Gastrocnemius medialis (tissue), 4 donors: ENCODE measurements around the gene NFASC. TPM values are rescaled to one million over a fixed set of nuclear protein-coding genes. Genes with fewer than 3 reads are reported as not detected.

Source experiments
- ATAC-seq, 2 donors: fragments of 150-250 bp; one replicate each; pipeline ENCODE4 v1.9.1; 2016
- DNase-seq, 2 donors: peaks; one replicate each; pipeline ENCODE4 v3.0.0-alpha.2; 2019
- H3K27ac ChIP-seq, 4 donors: fragments of 200-600 bp; sonication (generic); 1 replicate in 1 of 4; 2 replicates in 3 of 4; pipeline ENCODE4 v1.5.1; 2016 to 2018; ENCODE audit warnings: mild to moderate bottlenecking in 2 of 4, moderate library complexity in 1 of 4
- H3K27me3 ChIP-seq, 3 donors: fragments of 200-600 bp; sonication (generic) in 2 of 3; 1 replicate in 1 of 3; 2 replicates in 2 of 3; pipeline versions ENCODE4 v1.5.1 to v1.6.0; 2016 to 2019; ENCODE audit warnings: mild to moderate bottlenecking in 1 of 3, moderate library complexity in 1 of 3
- H3K36me3 ChIP-seq, 2 donors: fragments of 200-600 bp; sonication (generic) in 1 of 2; one replicate each; pipeline ENCODE4 v1.5.1; 2017 to 2018
- H3K4me1 ChIP-seq, 2 donors: fragments of 200-600 bp; sonication (generic) in 1 of 2; one replicate each; pipeline ENCODE4 v1.5.1; 2016 to 2017; ENCODE audit warnings: mild to moderate bottlenecking in 2 of 2
- H3K4me3 ChIP-seq, 4 donors: fragments of 200-600 bp; sonication (generic) in 3 of 4; 1 replicate in 1 of 4; 2 replicates in 3 of 4; pipeline ENCODE4 v1.5.1; 2016 to 2019; ENCODE audit warnings: mild to moderate bottlenecking in 2 of 4
- H3K9me3 ChIP-seq, 3 donors: fragments of 200-600 bp; sonication (generic) in 2 of 3; 1 replicate in 1 of 3; 2 replicates in 2 of 3; pipeline ENCODE4 v1.5.1; 2016 to 2019
- POLR2A ChIP-seq, 2 donors: fragments of 450-650 bp; IDR thresholded peaks; one replicate each; pipeline ENCODE4 v1.6.1; 2017; ENCODE audit warnings: antibody characterized with exemption in 2 of 2, mild to moderate bottlenecking in 2 of 2, moderate library complexity in 2 of 2
- in situ Hi-C, 4 donors: fragments of 200-750 bp; cut with MboI; loops; one replicate each; pipeline versions ENCODE4 v1.15.0 to v1.8.0; 2017; ENCODE audit warnings: low sequenced_read_pairs in 4 of 4
- intact Hi-C: fragments of 100-400 bp; cut with DNase I; formaldehyde crosslinking; loops from one replicate; pipeline ENCODE4 v1.15.1; 2023; ENCODE audit warnings: low total_unique reads
- total RNA-seq, 4 donors: library from RNA; depleted of rRNA; stranded (reverse); fragments of >200 nt; gene quantifications; one replicate each; pipeline versions ENCODE4 v1.1.0 to v1.2.3, GENCODE V29; 2016
- TF ChIP-seq, protein P1 (sequence below), 5 experiments: fragments of 450-650 bp in 3 of 5; fragments of 200-600 bp in 2 of 5; sonication (generic) in 2 of 5; IDR thresholded peaks in 4 of 5; conservative IDR thresholded peaks in 1 of 5; 1 replicate in 4 of 5; 2 replicates in 1 of 5; pipeline ENCODE4 v1.5.1; 2016 to 2019; ENCODE audit warnings: antibody characterized with exemption in 5 of 5, mild to moderate bottlenecking in 3 of 5, moderate library complexity in 3 of 5

The NFASC gene
- total RNA-seq, 4 donors from 2014 or later = 0.75 to 4.7 (median 2.4) TPM

DNA sequence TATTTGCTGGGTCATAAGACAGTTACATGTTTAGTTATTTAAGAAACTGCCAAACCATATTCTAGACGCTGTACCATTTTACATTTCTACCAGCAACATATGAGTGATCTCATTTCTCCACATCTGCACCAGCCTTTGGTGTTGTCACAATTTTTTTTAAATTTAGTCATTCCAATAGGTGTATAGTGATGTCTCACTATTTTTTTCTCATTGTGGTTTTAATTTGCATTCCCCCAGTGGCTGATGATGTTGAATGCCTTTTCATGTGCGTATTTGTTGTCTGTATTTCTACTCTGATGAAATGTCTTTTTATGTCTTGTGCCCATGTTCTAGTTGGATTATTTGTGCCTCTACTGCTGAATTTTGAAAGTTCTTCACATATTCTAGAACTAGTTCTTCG, 38.4 kb downstream of the NFASC start:
- DNase-seq (no peak), ATAC-seq (no peak)
- H3K36me3 ChIP-seq = no peaks in the 10 kb centered on the region
- H3K4me3 ChIP-seq = no peak overlapping the region
- no peaks in the 10 kb centered on the region for H3K4me1 ChIP-seq
- in situ Hi-C loops = no loop called here
- H3K9me3 ChIP-seq = no peaks in the 10 kb centered on the region
- no peaks in the 10 kb centered on the region for H3K27me3 ChIP-seq
- H3K27ac ChIP-seq = no peak overlapping the region
- TF ChIP-seq, protein P1, sequence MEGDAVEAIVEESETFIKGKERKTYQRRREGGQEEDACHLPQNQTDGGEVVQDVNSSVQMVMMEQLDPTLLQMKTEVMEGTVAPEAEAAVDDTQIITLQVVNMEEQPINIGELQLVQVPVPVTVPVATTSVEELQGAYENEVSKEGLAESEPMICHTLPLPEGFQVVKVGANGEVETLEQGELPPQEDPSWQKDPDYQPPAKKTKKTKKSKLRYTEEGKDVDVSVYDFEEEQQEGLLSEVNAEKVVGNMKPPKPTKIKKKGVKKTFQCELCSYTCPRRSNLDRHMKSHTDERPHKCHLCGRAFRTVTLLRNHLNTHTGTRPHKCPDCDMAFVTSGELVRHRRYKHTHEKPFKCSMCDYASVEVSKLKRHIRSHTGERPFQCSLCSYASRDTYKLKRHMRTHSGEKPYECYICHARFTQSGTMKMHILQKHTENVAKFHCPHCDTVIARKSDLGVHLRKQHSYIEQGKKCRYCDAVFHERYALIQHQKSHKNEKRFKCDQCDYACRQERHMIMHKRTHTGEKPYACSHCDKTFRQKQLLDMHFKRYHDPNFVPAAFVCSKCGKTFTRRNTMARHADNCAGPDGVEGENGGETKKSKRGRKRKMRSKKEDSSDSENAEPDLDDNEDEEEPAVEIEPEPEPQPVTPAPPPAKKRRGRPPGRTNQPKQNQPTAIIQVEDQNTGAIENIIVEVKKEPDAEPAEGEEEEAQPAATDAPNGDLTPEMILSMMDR (IDR thresholded peaks at IDR 0.05 in 4 of 5, conservative IDR thresholded peaks at IDR 0.05 in 1 of 5) = no peak
- TF ChIP-seq POLR2A (IDR thresholded peaks at IDR 0.05) = no peak
- intact Hi-C loops = no loop called here

DNA sequence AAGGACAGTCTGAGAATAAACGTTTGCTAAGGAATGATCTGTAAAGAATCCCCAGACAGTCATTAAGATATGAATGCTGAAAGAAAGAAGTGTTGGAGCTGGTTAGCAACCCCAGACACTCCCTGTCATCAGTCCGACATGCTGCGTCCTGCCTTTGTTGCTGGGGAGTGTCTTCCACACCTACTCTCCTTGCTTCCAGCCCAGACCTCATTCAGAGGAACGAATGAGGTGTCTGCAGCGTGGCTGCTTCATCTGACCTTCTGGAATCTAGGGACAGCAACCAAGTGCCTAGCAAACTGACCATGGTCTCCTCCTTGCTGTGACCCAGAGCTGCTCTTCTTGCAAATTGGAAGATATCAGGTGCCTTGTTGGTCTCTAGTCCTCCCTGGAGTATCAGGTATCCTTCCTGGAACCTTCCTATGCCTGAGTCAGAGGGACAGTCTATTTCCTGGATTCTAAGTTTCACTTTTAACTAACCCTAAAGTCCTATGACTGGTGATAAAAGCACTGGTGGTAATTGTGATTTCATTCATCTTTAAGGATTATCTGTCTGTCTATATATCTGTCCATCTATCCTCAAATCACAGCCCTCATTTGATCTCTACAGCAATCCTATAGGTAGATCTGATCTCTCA, 45.3 kb downstream of the NFASC start:
- Histone ChIP-seq H3K4me3 (no peak overlapping the region), H3K27ac (no peak overlapping the region), H3K9me3 (no peaks in the 10 kb centered on the region), H3K27me3 (no peaks in the 10 kb centered on the region), H3K4me1 (peaks cover 0 to 7% of the 10 kb centered on the region in 2 donors), H3K36me3 (no peaks in the 10 kb centered on the region)
- in situ Hi-C loops (no loop called here), intact Hi-C loops (no loop called here)
- TF ChIP-seq, protein P1 (IDR thresholded peaks at IDR 0.05 in 4 of 5, conservative IDR thresholded peaks at IDR 0.05 in 1 of 5) = no peak
- DNase-seq (no peak), ATAC-seq (peak; percentile 83 to 87)

DNA sequence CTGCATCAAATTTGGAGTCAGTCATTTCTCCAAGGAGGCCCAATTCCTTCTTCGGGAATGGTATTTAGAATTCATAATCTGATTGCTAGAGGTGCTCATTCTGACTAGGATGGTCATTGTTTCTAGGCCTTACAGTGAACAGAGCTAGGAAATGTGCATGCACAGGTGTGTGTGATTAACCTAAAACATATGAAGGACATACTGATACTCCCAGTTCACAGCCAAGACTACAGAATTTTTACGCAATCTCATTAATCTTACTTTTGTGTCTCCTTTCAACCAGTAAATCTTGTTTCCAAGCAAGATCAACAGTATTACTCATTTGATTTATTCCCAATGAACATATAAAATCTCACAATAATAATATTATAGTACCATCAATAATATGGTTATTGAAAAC, 47.1 kb downstream of the NFASC start:
- no peak for ATAC-seq
- Histone ChIP-seq H3K27ac (no peak overlapping the region), H3K4me3 (no peak overlapping the region), H3K27me3 (no peaks in the 10 kb centered on the region), H3K4me1 (peaks cover 0 to 7% of the 10 kb centered on the region in 2 donors), H3K9me3 (no peaks in the 10 kb centered on the region), H3K36me3 (no peaks in the 10 kb centered on the region)
- in situ Hi-C loops = no loop called here
- no peak for DNase-seq
- TF ChIP-seq POLR2A (IDR thresholded peaks at IDR 0.05) = no peak
- TF ChIP-seq, protein P1 (IDR thresholded peaks at IDR 0.05 in 4 of 5, conservative IDR thresholded peaks at IDR 0.05 in 1 of 5) = no peak
- intact Hi-C loops = no loop called here

DNA sequence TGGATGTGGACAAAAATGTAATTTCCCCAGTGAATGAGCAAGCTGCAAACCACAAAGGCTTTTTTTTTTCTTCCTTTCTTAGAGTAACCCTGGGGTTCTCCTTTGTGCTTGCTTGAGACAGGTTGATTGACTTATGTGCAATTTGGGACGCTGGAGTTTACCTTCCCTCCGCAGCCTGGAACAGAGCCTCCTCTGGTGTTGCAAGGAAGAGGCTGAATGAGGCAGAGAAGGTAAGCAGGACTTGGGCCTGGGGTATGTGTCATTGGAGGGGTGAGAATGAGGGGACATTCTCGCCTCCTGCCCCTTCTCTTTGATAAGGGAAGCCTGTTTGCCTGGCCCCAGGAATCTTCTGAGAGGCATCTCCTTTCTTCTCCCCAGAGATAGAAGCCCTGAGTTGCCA, 49.8 kb downstream of the NFASC start:
- Histone ChIP-seq H3K4me1 (peaks cover 0 to 7% of the 10 kb centered on the region in 2 donors), H3K4me3 (no peak overlapping the region), H3K27me3 (no peaks in the 10 kb centered on the region), H3K27ac (no peak overlapping the region), H3K9me3 (no peaks in the 10 kb centered on the region), H3K36me3 (no peaks in the 10 kb centered on the region)
- TF ChIP-seq POLR2A (IDR thresholded peaks at IDR 0.05) = no peak
- in situ Hi-C loops = no loop called here
- no peak for ATAC-seq
- DNase-seq = no peak
- intact Hi-C loops = no loop called here

DNA sequence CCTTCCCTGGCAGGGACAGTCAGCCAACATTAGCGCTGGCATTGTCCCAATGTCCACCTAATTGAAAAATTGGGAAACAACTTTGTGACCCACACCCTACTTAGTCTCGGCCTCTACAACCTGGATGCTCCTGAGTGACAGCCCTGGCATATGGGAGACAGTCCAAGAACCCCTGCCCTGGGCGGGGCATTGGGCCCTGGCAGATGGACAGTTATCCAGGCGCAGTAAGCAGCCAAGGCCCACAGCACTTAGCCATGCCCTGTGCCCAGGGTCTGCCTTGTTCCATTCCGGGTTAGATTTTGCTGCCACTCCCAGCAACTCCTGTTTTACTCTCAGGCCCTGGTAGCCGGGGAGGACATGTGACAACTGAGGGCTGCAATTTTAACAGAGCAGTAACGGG, 50.3 kb downstream of the NFASC start:
- H3K4me1 ChIP-seq = peaks cover 0 to 7% of the 10 kb centered on the region in 2 donors
- no peak for DNase-seq
- intact Hi-C loops (no loop called here), in situ Hi-C loops (no loop called here)
- no peak overlapping the region for H3K27ac ChIP-seq
- no peaks in the 10 kb centered on the region for H3K27me3 ChIP-seq
- ATAC-seq = no peak
- no peak overlapping the region for H3K4me3 ChIP-seq
- TF ChIP-seq, protein P1 (IDR thresholded peaks at IDR 0.05 in 4 of 5, conservative IDR thresholded peaks at IDR 0.05 in 1 of 5) = no peak
- TF ChIP-seq POLR2A (IDR thresholded peaks at IDR 0.05) = no peak
- H3K36me3 ChIP-seq = no peaks in the 10 kb centered on the region
- H3K9me3 ChIP-seq = no peaks in the 10 kb centered on the region
